GM13977 (cell line): Measurements from ENCODE around the gene GCSH.

Source experiments
- DNase-seq: peaks from one replicate; pipeline ENCODE4 v3.0.0; 2012; ENCODE audit warnings: low spot score
- CTCF ChIP-seq: IDR thresholded peaks from 2 replicates; pipeline ENCODE4 v1.5.1; 2012; ENCODE audit warnings: mild to moderate bottlenecking, control low read depth; ENCODE audit not compliant: insufficient read depth; ENCODE audit errors: extremely low read depth, missing control alignments
- in situ Hi-C: fragments of 300-500 bp; cut with MboI; formaldehyde crosslinking; loops from one replicate; pipeline ENCODE4 v1.12.0; 2022; ENCODE audit warnings: low sequenced_read_pairs, low pct_unique_long_range_greater_than_20kb, mixed read lengths, inconsistent platforms; ENCODE audit not compliant: unreplicated experiment

GCSH gene

GRCh38 chr16:81095953-81096714 lies at the start of gene GCSH:
TSS of gene GCSH (minus strand) at chr16:81096395. CDS start at chr16:81096278, 117 bp downstream.
- DNase-seq, result peak; percentile 96
- in situ Hi-C loops, result no loop called here
- no peak for TF ChIP-seq CTCF

- in situ Hi-C loops, result no loop called here
- no peak for TF ChIP-seq CTCF
- DNase-seq, result no peak
These were observed 47.8 kb upstream of the GCSH start for GRCh38 chr16:81143921-81144471.

GRCh38 chr16:81142864-81143263 lies 46.7 kb upstream of the GCSH start:
- DNase-seq, result no peak
- TF ChIP-seq CTCF, result no peak
- in situ Hi-C loops, result no loop called here

GRCh38 chr16:81140930-81141780 lies 45.0 kb upstream of the GCSH start:
- no peak for DNase-seq
- in situ Hi-C loops, result no loop called here
- TF ChIP-seq CTCF, result peak; percentile 9

GRCh38 chr16:81138831-81139557 lies 42.8 kb upstream of the GCSH start:
- no peak for DNase-seq
- TF ChIP-seq CTCF, result no peak
- in situ Hi-C loops, result no loop called here

GRCh38 chr16:81137754-81138153 lies 41.6 kb upstream of the GCSH start:
- in situ Hi-C loops, result no loop called here
- DNase-seq, result no peak

More at GRCh38 chr16:81137754-81138153, 41.6 kb upstream of the GCSH start:
- no peak for TF ChIP-seq CTCF
